Measurements from ENCODE around the gene DCTN3.

The DCTN3 gene

DNA sequence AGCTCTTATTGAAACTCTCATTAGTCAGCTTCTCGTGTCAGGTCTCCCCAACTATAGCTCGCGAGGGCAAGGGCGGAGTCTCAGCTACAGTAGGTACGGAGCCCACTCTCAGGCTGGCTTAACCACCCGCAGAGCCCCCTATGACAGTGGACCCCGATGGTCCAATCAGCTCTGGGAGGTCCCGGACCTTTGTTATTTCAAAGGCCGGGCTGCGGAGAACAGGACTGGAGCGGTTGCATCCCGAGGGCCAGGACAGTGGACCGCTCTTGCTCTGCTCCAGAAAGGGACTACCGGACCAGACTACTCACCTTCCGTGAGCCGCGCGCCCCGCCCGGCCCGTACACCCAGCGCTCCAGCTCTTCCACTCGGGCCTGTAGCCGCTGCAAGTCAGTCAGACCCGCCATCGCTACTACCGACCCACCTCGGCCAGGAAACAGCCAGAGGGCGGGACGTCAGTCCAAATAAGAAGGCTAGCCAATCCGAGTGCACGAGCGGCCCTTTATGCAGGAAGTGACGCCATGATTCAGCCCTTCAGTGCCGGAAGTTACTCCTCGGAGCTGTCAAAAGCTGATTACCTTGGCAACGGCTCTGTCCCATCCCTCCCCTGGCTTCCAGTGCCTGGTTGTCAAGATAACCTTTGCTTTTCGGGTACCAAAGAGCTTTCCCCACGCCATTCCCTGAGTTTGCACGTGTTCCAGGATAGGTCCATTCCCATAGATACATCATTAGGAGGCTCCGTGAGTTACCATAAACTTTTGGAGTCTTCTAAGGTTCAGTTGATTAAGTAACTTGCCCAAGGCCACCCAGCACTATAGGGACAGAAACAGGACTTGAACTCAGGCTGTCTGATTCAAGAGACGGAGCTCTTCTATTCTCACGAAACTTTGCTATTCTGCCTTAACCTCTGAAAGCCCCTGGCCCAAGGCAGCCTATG, at the start of gene DCTN3:
DCTN3 (minus strand) TSS at position 435 of the 934 bp plus-strand sequence; CDS start at position 404, 31 bp downstream.
- peak; percentile 80 to 90 (median 90) for DNase-seq

DNA sequence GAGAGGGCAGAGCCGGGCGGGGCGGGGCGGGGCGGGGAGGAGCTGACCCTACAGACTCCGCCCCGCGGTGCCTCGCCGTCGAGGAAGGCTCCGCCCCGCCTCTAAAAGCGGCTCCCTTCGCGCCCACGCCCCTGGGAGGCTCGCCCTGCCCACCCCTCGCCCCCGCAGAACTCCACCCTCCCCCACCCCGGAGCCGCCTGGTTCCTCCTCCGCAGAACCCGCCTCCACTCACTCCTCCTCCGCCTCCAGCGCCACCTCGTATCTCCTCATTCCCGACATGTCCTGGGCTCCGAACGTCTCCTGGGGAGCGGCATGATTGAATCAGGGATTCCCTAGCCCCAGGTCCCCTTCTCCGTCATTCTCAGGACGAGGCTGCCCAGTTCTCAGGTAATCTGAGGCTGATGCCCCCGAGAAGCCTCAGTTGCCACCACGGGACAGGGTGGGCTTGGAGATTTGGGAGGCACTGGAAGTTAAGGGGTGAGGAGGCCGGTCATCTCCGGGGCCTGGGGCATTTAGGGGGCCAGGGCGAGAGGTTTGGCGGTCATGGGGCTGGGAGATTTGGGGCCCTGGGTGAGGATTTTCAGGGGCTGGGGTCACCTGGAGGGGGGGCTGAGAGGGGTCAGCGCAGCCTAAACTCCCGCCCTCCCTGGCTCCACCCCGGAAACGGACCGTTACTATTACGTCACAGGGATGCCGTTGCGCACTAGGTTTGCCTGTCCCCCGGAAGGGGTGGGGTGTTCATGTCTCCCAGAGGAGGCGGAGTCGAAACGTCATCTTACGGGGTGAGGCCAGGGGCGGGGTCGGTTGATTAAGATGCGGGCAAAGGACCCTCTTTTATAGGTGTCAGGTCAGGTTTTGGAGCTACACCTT, 45.3 kb upstream of the DCTN3 start:
- peak; percentile 83 to 92 (median 91) for DNase-seq

DNA sequence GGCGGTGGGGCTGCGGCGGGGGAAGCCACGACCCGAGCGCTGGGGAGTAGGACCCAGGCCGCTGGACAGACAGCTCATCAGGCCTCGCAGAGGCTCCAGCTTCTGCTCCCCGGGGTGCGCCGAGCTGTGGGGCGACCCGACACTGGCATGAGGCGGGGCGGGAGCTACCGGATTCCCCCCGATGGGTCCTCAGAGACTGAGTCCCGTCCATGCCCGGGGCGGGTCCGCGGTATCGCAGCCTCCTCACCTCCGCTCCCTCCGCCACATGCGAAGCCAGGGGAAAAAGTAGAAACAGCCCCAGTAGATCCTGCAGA, 44.7 kb upstream of the DCTN3 start:
- no peak for DNase-seq

DNA sequence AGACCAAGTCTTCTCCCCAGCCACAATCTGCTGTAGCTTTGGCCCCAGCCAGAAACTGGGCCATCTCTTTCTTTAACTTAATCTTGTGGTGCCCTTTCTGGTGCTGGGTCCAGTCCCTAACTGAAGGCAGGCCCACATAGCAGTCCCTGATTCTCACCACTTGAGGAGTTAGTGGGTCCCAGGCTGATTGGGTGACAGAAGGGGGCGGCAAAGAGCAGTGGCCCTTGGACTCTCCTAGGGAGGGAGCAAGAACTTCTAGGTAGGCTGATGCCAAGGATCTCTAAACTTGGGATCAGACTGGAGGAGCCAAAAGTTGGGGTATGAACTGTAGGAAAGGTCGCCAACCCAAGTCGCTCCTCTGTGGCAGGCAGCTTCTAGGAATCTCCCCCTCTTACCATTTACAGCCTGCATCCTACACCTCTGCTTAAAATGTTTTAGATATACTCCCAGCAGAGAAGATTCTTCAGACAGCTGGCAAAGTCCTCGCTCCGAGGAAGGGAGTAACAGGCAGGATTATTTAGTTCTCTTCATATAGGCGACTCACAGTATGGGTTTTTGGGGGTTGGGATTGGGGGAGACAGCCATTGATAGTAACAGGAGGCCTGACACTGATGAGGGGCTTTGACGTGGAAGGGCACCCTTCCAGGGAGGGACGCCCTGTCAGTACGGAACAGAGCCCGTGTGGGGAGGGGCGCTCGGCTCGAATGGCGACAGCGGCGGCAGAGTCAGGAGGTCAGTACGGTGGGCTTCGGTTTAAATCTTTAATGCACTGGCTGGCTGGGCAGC, 44.2 kb upstream of the DCTN3 start:
- peak in 1 of 3 experiments; percentile 36 for DNase-seq

DNA sequence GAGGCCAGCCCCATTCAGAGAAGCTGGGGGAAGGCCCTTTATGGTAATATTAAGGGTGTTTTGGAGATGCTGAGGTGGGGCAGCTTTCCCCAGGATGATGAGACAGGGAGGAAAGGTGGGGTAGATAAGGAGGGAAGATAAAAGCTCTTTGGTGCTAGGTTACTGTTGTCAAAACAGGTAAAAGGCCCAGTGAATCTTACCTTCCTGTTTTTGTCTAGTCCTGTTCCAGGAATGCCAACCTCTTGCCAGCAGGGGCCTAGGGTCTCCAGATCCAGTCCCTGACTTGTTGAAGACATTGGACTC, 43.0 kb upstream of the DCTN3 start:
- no peak for DNase-seq

DNA sequence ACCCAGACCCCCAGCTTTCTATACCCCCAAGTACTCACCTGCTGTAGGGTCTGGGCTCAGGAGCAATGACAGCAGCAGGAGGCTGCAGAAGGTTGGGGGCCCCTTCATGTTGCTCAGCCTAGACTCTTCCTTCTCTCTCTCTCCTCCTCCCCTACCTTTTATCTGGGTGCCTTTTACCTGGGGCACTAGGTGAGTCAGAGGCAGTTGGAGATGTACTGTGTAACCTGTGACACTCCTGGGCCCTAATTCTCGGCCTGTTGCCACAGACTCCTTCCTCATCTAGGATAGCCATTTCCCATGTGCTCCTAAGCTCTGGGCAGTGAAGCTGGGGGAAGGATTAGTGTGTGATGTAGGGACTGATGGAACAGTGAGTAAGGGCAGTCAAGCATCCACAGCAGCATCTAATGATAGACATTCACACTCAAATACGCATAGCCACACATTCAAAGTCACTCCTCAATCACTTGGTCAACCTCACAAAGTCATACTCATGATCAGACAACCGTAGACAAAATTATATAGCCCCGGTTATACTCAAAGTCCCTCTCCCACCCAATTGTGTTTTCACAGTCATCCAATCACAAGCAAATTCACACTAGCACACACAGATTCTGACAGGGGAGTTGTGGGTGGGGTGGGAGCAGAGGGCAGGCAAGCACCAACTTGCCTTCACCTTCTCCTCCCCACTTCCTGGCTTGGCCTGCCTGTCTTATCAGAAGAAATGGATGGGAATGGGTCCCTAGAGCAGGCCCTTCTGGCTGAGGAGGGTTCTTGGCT, 42.4 kb upstream of the DCTN3 start, which contains the start of gene CCL27:
CCL27 (minus strand) TSS at position 132 of the 777 bp plus-strand sequence; CDS start at position 108, 24 bp downstream.
- no peak for DNase-seq

DNA sequence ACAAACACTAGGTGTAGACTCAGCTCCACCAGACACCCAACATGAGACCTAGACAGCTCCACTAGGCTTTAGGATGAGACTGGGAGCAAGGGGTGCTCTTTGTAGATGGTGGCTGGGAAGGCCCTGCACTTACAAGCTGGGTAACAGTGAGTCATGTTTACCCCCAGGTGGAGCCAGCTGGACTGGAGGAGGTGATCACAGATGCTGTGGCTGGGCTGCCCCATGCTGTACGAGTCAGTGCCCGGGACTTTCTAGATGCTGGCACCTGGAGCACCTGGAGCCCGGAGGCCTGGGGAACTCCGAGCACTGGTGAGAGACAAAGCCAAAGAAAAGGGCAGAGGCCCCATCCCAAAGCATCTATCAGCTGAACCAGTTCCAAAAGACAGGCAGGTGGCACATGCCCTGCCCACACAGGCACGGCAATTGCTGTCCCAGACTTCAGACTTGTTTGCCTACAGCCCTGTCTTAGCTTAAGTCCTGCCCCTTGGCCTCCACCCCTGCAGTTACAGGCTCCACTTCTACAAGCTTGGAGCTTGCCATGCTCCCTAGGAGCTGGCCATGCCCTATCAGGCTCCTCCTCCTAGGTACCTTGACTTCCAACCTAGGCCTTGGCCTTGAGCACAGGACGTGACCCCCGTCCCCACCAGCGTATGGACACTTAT, 39.4 kb upstream of the DCTN3 start:
- DNase-seq: no peak

DNA sequence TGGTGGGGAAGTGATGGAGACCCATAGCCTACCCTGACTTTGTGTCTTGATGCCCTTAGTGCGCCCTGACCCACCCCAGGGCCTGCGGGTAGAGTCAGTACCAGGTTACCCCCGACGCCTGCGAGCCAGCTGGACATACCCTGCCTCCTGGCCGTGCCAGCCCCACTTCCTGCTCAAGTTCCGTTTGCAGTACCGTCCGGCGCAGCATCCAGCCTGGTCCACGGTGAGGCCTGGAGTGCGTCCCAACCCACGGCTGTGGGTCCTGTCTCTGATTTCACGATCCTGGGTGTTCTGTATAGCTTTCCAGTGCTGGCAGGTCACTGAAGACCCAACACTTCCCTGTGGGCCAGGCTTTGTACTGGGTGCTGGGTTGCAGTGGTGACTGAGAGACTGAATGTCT, 38.2 kb upstream of the DCTN3 start:
- DNase-seq: no peak

DNA sequence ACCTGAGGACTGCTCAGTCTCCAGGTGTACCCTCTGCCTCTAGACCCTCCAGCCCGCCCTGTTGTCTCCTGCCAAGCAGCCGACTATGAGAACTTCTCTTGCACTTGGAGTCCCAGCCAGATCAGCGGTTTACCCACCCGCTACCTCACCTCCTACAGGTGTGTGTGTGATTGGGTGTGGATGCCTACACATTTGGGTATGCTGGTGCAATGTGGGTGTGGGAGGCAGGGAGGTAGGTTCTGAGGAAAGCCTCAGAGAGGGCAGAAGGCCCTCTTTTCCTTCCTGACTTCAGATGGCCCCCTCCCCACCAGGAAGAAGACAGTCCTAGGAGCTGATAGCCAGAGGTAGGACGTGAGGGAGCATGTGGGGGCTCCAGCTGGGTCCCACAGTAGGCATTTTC, 36.7 kb upstream of the DCTN3 start:
- DNase-seq: no peak

DNA sequence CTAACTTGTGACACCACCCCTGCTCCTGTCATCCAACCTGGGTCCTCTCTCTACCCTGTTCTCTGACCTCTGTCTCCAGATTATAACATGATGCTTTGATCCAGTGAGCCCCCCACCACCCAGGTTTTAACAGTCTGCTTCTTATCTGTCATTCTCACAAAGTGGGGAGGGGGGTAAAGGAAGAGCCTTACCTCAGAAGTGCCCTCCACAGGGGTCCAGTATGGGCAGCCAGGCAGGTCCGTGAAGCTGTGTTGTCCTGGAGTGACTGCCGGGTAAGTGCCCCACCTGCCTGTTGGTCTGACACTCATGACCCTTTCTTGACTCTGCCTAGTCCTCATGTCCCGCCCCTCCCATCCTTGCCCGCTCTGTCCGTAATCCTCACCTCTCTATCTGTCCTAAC, 35.1 kb upstream of the DCTN3 start:
- DNase-seq: no peak

DNA sequence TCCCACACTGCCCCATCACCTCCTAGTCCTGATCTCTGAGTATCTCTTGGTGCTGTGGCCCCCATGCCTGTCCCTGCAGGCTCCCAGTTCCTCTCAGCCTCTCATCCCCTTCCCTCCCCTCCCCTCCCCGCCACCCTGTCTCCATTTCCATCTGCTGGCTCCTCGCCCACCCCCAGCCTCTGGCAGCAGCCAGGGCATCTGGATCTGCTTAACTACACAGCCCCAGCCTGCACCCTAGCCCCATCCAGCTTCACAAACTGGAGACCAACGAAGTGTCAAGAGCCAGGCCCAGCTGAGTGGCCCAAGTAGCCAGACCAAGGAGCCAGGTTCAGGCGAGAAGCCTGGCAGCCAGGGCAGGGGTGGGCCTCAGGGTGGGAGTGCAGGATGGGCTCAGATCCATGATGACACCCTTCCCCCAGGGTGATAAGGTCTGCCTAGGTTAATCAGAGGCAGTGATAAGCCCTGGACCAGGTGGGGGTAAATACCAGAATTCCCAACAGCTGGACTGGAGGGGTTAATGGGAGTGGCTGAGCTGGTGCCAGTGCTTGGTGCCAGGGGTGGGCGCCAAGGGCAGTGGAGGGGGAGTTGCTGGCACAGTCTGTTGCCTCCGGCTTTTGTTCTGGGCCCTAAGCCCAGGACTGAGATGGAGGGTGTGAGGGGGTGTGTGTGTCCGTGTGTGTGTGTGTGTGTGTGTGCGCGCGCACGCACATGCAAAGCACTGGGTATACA, 34.2 kb upstream of the DCTN3 start:
- DNase-seq: no peak

DNA sequence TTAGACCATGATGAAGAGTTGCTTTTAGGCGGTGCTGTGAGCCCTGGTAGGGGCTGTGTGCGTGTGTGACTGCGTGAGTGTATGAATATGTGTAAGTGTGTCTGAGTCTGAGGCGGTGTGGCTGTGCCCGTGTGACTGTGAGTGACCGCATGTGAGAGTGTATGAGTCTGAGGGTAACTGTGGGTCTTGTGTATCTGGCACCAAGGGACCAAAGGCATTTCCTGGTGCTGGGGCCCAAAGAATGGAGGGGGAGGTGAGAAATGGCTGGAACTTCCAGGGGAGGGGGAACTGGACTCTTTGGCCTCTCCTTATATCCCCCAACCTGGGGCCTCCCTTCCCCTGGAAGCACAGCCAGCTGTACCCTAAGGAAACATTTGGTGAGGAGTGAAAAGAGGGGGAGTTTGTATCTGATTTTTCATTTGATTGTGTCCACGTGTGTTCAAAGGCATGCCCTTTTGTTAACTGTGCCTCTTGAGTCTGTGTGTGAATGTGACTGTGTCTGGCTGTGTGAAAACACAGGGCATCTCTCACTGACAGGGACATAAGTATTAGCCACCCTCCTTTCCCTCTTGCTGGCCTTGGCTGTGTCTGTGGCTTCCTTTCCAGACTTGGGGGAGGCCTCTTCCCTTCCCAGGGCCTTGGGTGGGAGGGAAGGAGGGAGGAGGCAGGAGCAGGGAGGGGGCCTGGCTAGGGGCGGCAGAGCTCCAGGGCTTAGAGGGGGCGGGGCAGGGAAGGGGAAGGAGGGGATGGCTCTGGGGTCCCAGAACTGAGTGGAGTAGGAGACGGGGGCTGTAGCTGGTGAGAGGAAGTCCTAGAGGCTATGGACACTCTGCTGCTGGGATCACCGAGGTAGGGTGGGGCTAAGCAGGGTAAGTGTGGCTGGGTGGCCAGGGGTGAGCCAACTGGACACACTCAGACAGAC, 33.1 kb upstream of the DCTN3 start:
- no peak for DNase-seq

DNA sequence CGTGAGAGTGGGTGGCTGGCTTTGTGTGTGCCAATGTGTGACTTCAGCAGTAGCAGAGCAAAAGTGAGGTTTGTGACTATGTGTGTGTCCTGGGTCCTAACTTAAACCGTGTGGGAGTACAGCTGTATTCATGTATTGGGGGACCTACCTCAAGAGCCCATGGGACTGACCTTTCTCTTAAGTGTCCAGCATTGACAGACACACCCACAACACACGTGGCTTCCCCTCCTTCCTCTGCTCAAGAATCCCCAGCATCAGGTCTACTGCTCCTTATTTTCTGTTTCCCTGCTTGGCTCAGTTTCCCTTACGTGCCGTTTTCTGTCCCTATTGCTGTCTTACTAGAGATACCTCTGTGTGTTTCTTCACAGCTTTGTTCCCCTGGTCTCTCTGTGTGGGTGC, 32.3 kb upstream of the DCTN3 start:
- DNase-seq: no peak

DNA sequence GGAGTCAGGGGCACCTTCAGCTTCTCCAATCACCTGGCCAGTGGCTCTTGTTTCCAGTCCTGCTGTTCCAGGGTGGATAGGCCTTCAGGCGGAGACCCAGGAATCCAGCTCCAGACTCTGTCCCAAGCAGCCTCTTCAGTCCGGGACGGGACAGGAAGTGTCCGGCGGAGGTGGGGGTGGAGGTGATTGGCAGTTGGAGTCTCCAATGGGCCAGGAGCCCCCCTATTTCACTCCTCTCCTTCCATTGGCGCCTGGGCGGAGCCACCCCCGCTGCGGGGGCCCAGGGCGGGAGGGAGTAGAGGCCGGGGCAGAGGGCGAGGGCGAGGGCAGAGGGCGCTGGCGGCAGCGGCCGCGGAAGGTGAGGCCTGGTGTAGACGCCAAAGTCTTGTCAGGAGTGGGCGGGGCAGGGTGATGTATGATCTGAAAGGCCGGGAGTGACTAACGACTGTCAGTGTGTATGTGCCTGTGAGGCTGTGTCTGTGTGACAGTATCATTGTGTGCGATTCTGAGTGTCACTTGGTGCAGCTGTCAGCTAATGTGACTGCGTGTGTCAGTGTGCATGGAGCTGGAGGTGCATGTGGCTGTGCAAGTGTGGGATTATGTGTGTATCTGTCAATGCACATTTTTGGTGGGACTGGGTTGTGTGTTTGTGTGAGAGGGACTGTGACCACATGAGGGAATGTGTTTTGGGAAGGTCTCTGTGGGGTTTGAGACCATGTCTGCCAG, 31.7 kb upstream of the DCTN3 start, which contains the start of gene IL11RA:
IL11RA (plus strand) TSS at position 310 of the 726 bp plus-strand sequence. CDS start 3,033 bp downstream, outside the sequence.
- peak in 2 of 3 experiments; percentile 2 to 55 for DNase-seq

DNA sequence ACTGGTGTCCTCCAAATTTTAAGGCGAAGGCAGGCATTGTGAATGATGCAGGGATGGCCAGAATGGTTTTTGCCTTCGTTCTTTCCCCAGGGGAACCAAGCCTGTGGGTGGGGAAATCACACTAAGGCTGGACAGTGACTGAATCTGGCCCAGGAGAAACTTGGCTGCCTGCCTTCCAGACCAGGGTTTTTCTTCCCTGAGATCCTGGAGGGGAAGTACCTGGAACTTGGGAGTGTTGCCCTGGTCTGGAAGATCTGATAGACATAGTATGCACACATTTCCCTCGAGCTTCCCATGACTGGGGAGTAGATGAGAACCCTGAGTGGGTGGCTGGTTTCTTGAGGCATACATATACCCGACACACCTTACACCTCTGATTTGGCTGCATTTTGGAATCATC, 31.0 kb upstream of the DCTN3 start:
- DNase-seq: no peak

DNA sequence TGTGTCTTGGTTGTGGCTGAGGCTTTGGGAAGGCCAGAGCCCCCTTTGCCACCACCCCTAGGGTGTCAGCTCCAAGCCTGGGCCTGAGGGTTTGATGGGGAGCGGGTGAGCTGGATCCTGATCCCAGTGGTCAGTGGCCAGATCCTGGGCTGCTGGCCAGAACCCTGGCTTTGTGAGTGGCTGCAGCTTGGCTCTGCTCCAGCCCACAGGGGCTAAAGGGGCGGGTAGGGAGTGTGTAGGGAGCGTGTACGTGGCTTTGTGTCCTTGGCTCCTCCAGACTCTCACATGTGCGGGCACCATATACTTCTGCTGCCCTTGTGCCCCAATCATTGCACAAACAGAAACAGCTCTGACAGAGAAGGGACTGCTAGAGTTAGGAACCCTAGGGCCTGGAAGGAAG, 30.5 kb upstream of the DCTN3 start:
- no peak for DNase-seq

DNA sequence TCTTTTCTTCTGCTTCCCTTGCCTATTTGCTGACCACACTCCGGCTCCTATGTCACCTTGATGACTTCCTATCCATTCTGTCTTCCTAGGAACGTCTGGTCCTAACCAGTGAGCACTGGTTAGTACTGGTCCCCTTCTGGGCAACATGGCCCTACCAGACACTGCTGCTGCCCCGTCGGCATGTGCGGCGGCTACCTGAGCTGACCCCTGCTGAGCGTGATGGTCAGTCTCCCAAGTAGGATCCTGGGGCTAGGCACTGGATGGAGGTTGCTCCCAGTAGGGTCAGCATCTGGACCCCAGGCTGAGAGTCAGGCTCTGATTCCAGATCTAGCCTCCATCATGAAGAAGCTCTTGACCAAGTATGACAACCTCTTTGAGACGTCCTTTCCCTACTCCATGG, 28.4 kb upstream of the DCTN3 start:
- DNase-seq: no peak

DNA sequence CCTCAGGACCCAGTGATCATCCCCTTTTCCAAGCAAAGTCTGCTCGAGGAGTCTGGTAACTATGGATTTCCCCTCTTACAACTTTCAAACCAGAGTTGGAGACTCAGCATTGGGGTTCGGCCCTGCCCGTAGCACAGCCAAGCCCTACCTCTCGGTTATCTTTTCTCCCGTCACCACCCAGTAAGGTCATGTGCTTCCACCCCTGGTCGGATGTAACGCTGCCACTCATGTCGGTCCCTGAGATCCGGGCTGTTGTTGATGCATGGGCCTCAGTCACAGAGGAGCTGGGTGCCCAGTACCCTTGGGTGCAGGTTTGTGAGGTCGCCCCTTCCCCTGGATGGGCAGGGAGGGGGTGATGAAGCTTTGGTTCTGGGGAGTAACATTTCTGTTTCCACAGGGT, 27.4 kb upstream of the DCTN3 start:
- no peak for DNase-seq

DNA sequence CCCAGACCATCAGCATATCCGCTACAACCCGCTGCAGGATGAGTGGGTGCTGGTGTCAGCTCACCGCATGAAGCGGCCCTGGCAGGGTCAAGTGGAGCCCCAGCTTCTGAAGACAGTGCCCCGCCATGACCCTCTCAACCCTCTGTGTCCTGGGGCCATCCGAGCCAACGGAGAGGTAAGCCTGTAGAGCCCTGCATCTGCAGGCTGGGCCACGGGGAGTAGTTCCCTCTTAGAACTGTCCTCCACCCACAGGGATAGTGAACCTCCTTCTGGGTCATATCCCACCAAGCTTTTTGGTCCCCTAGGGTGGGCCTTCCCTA, 26.7 kb upstream of the DCTN3 start:
- no peak for DNase-seq

Data from NCI-H1417 (cell line).